Panc1 (cell line): ENCODE measurements around the gene L3MBTL2.

Source experiments
- CTCF ChIP-seq: fragments of 450-650 bp; IDR thresholded peaks from 2 replicates; pipeline ENCODE4 v1.5.1; 2017; ENCODE audit warnings: mild to moderate bottlenecking
- POLR2AphosphoS5 ChIP-seq: IDR thresholded peaks from 2 replicates; pipeline ENCODE4 v1.6.1; 2012; ENCODE audit warnings: mild to moderate bottlenecking, low read depth, low read length, moderate library complexity
- REST ChIP-seq, 2 experiments: IDR thresholded peaks; 2 replicates each; pipeline ENCODE4 v1.6.1; 2011 to 2012; ENCODE audit warnings: low read depth in 2 of 2, control low read depth in 1 of 2, low read length in 1 of 2, mild to moderate bottlenecking in 1 of 2, moderate library complexity in 1 of 2; ENCODE audit not compliant: insufficient read depth in 1 of 2
- SIN3A ChIP-seq: IDR thresholded peaks from 2 replicates; pipeline ENCODE4 v1.6.1; 2012; ENCODE audit warnings: low read depth, mild to moderate bottlenecking, low read length, moderate library complexity, borderline replicate concordance; ENCODE audit not compliant: insufficient read depth
- TCF7L2 ChIP-seq: IDR thresholded peaks from 2 replicates; pipeline ENCODE4 v1.6.1; 2011; ENCODE audit warnings: mild to moderate bottlenecking, low read depth, low read length, inconsistent platforms

GRCh38 chr22:41177040-41177621, 28.0 kb upstream of the L3MBTL2 start:
- TF ChIP-seq POLR2AphosphoS5 (no peak), CTCF (no peak), TCF7L2 (no peak), SIN3A (no peak), REST (IDR thresholded peaks at IDR 0.05; ENCODE audit: insufficient read depth in 1 of 2, low read depth in 2 of 2, low read length in 1 of 2) (no peak)
